CD14-positive monocyte (primary cell): ENCODE results near the gene PHKA2. TPM values are rescaled to one million over a fixed set of nuclear protein-coding genes. Genes with fewer than 3 reads are reported as not detected.

Experiments used
- DNase-seq, 3 donors: peaks; one replicate each; pipeline ENCODE4 v3.0.0-alpha.2; 2011 to 2022
- H2AFZ ChIP-seq: 2 replicates; pipeline ENCODE4 v1.6.0; 2012; ENCODE audit warnings: mild to moderate bottlenecking, low read depth, low read length, inconsistent platforms; ENCODE audit not compliant: insufficient read depth, poor library complexity, severe bottlenecking
- H3K27ac ChIP-seq, 2 donors: 1 replicate in 1 of 2; 2 replicates in 1 of 2; pipeline ENCODE4 v1.5.1; 2012 to 2013; ENCODE audit warnings: low read length in 2 of 2, control low read depth in 1 of 2, inconsistent platforms in 1 of 2, low read depth in 1 of 2, mild to moderate bottlenecking in 1 of 2
- H3K27me3 ChIP-seq, 2 donors: one replicate each; pipeline versions ENCODE4 v1.6.0 to v1.6.1; 2011 to 2013; ENCODE audit warnings: low read length in 2 of 2; ENCODE audit not compliant: control insufficient read depth in 2 of 2, insufficient read depth in 2 of 2
- H3K36me3 ChIP-seq, 2 donors: replicated peaks in 1 of 2; 1 replicate in 1 of 2; 2 replicates in 1 of 2; pipeline versions ENCODE4 v1.5.1 to v1.6.1; 2012 to 2013; ENCODE audit warnings: low read length in 2 of 2, control low read depth in 1 of 2, inconsistent platforms in 1 of 2, mild to moderate bottlenecking in 1 of 2; ENCODE audit not compliant: insufficient read depth in 2 of 2, control insufficient read depth in 1 of 2
- H3K4me1 ChIP-seq, 2 donors: 1 replicate in 1 of 2; 2 replicates in 1 of 2; pipeline versions ENCODE4 v1.5.1 to v1.6.1; 2012 to 2013; ENCODE audit warnings: low read length in 2 of 2, control low read depth in 1 of 2, inconsistent platforms in 1 of 2, mild to moderate bottlenecking in 1 of 2, moderate library complexity in 1 of 2; ENCODE audit not compliant: insufficient read depth in 2 of 2, control insufficient read depth in 1 of 2
- H3K4me2 ChIP-seq: replicated peaks from 2 replicates; pipeline ENCODE3; 2012; ENCODE audit warnings: low read length, moderate library complexity, mild to moderate bottlenecking; ENCODE audit not compliant: poor library complexity, severe bottlenecking; ENCODE audit errors: extremely low read depth
- H3K4me3 ChIP-seq, 3 experiments: fragments of 200-600 bp in 1 of 3; sonication (generic) in 1 of 3; replicated peaks in 1 of 3; 1 replicate in 2 of 3; 2 replicates in 1 of 3; pipeline ENCODE4 v1.5.1; 2011 to 2013; ENCODE audit warnings: low read length in 3 of 3, mild to moderate bottlenecking in 3 of 3, control low read depth in 2 of 3, low read depth in 2 of 3, inconsistent platforms in 1 of 3, moderate library complexity in 1 of 3
- H3K79me2 ChIP-seq: 2 replicates; pipeline ENCODE4 v1.6.0; 2012; ENCODE audit warnings: mild to moderate bottlenecking, control low read depth, inconsistent platforms, low read length, moderate library complexity; ENCODE audit not compliant: insufficient read depth
- H3K9ac ChIP-seq: 2 replicates; pipeline ENCODE4 v1.6.0; 2017; ENCODE audit warnings: low read length, mild to moderate bottlenecking; ENCODE audit not compliant: insufficient read depth, poor library complexity, severe bottlenecking
- H3K9me3 ChIP-seq, 2 donors: replicated peaks in 1 of 2; 1 replicate in 1 of 2; 2 replicates in 1 of 2; pipeline versions ENCODE4 v1.5.1 to v1.6.1; 2012 to 2013; ENCODE audit warnings: low read length in 2 of 2, control low read depth in 1 of 2; ENCODE audit not compliant: control insufficient read depth in 1 of 2, insufficient read depth in 1 of 2
- H4K20me1 ChIP-seq: 2 replicates; pipeline ENCODE4 v1.6.0; 2012; ENCODE audit warnings: mild to moderate bottlenecking, low read length, control low read depth, moderate library complexity; ENCODE audit not compliant: insufficient read depth
- H3K27ac Mint-ChIP-seq, 7 donors: one replicate each; pipeline ENCODE4 v1.8.0; 2020; ENCODE audit warnings: mild to moderate bottlenecking in 7 of 7, mixed read lengths in 7 of 7, moderate library complexity in 6 of 7, inconsistent platforms in 2 of 7
- H3K27me3 Mint-ChIP-seq, 3 donors: one replicate each; pipeline ENCODE4 v1.8.0; 2021 to 2022; ENCODE audit warnings: low read depth in 3 of 3, mild to moderate bottlenecking in 3 of 3, mixed read lengths in 3 of 3, moderate library complexity in 3 of 3, inconsistent platforms in 1 of 3
- H3K36me3 Mint-ChIP-seq, 2 donors: one replicate each; pipeline ENCODE4 v1.8.0; 2020; ENCODE audit warnings: mixed read lengths in 2 of 2, inconsistent platforms in 1 of 2, mild to moderate bottlenecking in 1 of 2
- H3K4me1 Mint-ChIP-seq: one replicate; pipeline ENCODE4 v1.8.0; 2020; ENCODE audit warnings: mild to moderate bottlenecking, mixed read lengths
- H3K4me3 Mint-ChIP-seq, 2 donors: one replicate each; pipeline ENCODE4 v1.8.0; 2020; ENCODE audit warnings: mild to moderate bottlenecking in 2 of 2, mixed read lengths in 2 of 2, moderate library complexity in 1 of 2
- H3K9me3 Mint-ChIP-seq, 7 donors: one replicate each; pipeline ENCODE4 v1.8.0; 2020 to 2022; ENCODE audit warnings: mixed read lengths in 7 of 7, mild to moderate bottlenecking in 6 of 7, moderate library complexity in 6 of 7, inconsistent platforms in 2 of 7
- CTCF ChIP-seq: fragments of 200-600 bp; IDR thresholded peaks from one replicate; pipeline ENCODE4 v1.8.0; 2022; ENCODE audit warnings: antibody characterized with exemption, mild to moderate bottlenecking
- WGBS: methylation state at CpG from one replicate; pipeline ENCODE4 v1.1.5; 2013; ENCODE audit warnings: missing lambda C conversion rate; ENCODE audit not compliant: insufficient coverage; 5-methylcytosine and 5-hydroxymethylcytosine counted together
- intact Hi-C, 2 donors: fragments of 100-400 bp; cut with micrococcal nuclease; formaldehyde crosslinking; loops; one replicate each; pipeline versions ENCODE4 v1.15.0 to v1.15.1; 2023
- polyA plus RNA-seq, 3 donors: library from polyadenylated mRNA; depleted of rRNA in 1 of 3; unstranded in 2 of 3; stranded (reverse) in 1 of 3; fragments of 300-500 nt in 2 of 3; fragments of >200 nt in 1 of 3; fragmentation: Illumina TruSeq in 2 of 3; gene quantifications; 1 replicate in 2 of 3; 2 replicates in 1 of 3; pipeline ENCODE4 v1.2.3, GENCODE V29; 2012 to 2021

PHKA2 gene
- polyA plus RNA-seq, 3 donors = 8.7 to 63.3 (median 9.1) TPM

- WGBS = 93% methylated on average over 2 of the region's 4 CpGs
- no peaks in the 10 kb centered on the region for H3K9me3 ChIP-seq
- H3K27ac Mint-ChIP-seq = no peak overlapping the region
- H3K27me3 ChIP-seq = no peaks in the 10 kb centered on the region
- H3K27me3 Mint-ChIP-seq = peaks cover 0 to 6% (median 2%) of the 10 kb centered on the region in 3 donors
- H3K4me3 ChIP-seq = no peak overlapping the region
- H4K20me1 ChIP-seq = no peaks in the 10 kb centered on the region
- intact Hi-C loops = no loop called here
- peaks cover 32 to 65% of the 10 kb centered on the region in 2 donors for H3K36me3 ChIP-seq
- DNase-seq = no peak
- H3K4me1 Mint-ChIP-seq = peaks cover 10% of the 10 kb centered on the region
- H3K27ac ChIP-seq = no peak overlapping the region
- no peak overlapping the region for H3K4me2 ChIP-seq
- H2AFZ ChIP-seq = no peak overlapping the region
- no peak overlapping the region for H3K9ac ChIP-seq
- peaks cover 0 to 3% (median 0%) of the 10 kb centered on the region in 7 donors for H3K9me3 Mint-ChIP-seq
- H3K4me1 ChIP-seq = peaks cover 5 to 8% of the 10 kb centered on the region in 2 donors
- H3K4me3 Mint-ChIP-seq = no peak overlapping the region
- TF ChIP-seq CTCF = no peak
- H3K36me3 Mint-ChIP-seq = peaks cover 44 to 61% of the 10 kb centered on the region in 2 donors
- no peaks in the 10 kb centered on the region for H3K79me2 ChIP-seq
These were observed 37.3 kb downstream of the PHKA2 start for GRCh38 chrX:18946611-18947010.

- Mint-ChIP-seq H3K27me3 (peaks cover 0 to 4% (median 2%) of the 10 kb centered on the region in 3 donors), H3K36me3 (peaks cover 44 to 60% of the 10 kb centered on the region in 2 donors), H3K4me1 (peaks cover 10% of the 10 kb centered on the region), H3K9me3 (peaks cover 0 to 2% (median 0%) of the 10 kb centered on the region in 7 donors), H3K4me3 (no peak overlapping the region), H3K27ac (no peak overlapping the region)
- H3K79me2 ChIP-seq = no peaks in the 10 kb centered on the region
- intact Hi-C loops = no loop called here
- no peak overlapping the region for H3K9ac ChIP-seq
- DNase-seq = no peak
- H4K20me1 ChIP-seq = no peaks in the 10 kb centered on the region
- H3K27me3 ChIP-seq = no peaks in the 10 kb centered on the region
- 100% methylated on average over 4 of the region's 6 CpGs for WGBS
- H2AFZ ChIP-seq = no peak overlapping the region
- no peak overlapping the region for H3K4me2 ChIP-seq
- peaks cover 34 to 65% of the 10 kb centered on the region in 2 donors for H3K36me3 ChIP-seq
- no peaks in the 10 kb centered on the region for H3K9me3 ChIP-seq
- H3K27ac ChIP-seq = no peak overlapping the region
- no peak for TF ChIP-seq CTCF
- peaks cover 5 to 8% of the 10 kb centered on the region in 2 donors for H3K4me1 ChIP-seq
- no peak overlapping the region for H3K4me3 ChIP-seq
These were observed 37.8 kb downstream of the PHKA2 start for GRCh38 chrX:18946157-18946556.
